ENCODE measurements around the gene TEKT1.
"Not testable (repeated sequence)": the region's sequence is repeated elsewhere in the genome, so short reads cannot be mapped to it uniquely, and the experiment has no call there.

The TEKT1 gene

DNA sequence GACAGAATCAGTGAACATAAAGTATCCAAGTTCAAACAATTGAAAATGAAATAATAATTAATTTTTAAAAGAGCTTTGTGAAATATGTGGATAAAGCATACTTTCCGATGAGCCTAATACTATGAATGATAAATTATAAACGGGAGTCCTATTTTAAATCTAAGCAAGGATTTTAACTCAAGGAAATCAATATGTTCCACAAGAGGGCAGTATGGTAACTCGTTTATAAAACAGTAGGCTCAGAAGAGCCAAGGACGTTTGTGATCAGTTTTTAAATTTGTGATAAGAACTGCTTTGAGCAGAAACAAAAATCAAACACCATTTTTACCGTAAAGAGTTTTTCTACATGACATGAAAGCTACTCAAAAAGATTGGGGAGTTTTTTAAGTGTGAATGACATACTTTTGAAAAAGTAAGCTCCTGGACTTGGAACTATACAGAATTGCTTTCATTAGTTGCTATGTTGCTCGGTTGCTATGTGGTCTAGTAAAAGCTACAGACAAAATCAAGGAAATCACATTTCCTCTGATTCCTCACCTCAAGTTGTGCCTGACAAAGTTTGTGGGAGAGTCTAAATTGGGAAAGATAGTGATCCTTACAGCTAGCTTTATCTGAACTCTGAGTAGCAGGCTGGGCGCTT, 11.8 kb upstream of the TEKT1 start:
- Histone ChIP-seq H3K9me3 (ENCODE audit: control insufficient read depth, low read length) (no peaks in the 10 kb centered on the region), H3K36me3 (ENCODE audit: control insufficient read depth in 1 of 2, insufficient read depth in 2 of 2, low read depth in 1 of 2, low read length in 2 of 2) (no peaks in the 10 kb centered on the region), H4K8ac (ENCODE audit: low read length) (no peak overlapping the region), H3K79me1 (replicated peaks; ENCODE audit: low read length, poor library complexity, severe bottlenecking) (no peaks in the 10 kb centered on the region), H3K18ac (ENCODE audit: low read depth in 1 of 2, low read length in 2 of 2) (no peak overlapping the region), H3K4me2 (ENCODE audit: low read length, poor library complexity, severe bottlenecking) (no peak overlapping the region), H2AFZ (ENCODE audit: low read depth, low read length) (no peak overlapping the region), H3K27me3 (ENCODE audit: control insufficient read depth in 1 of 2, insufficient read depth in 1 of 2, low read length in 2 of 2) (peaks cover 26 to 43% of the 10 kb centered on the region in 2 experiments), H3K4me1 (ENCODE audit: control insufficient read depth, insufficient read depth, low read depth, low read length) (no peaks in the 10 kb centered on the region), H3K4me3 (ENCODE audit: insufficient read depth in 1 of 2, low read depth in 1 of 2, low read length in 2 of 2) (no peak overlapping the region), H3K14ac (ENCODE audit: low read length in 2 of 2) (no peak overlapping the region), H2AK5ac (ENCODE audit: low read length, severe bottlenecking) (no peak overlapping the region), H3K4ac (ENCODE audit: low read depth in 1 of 2, low read length in 2 of 2) (no peak overlapping the region), H2BK15ac (ENCODE audit: low read depth, poor library complexity, severe bottlenecking) (no peak overlapping the region), H4K91ac (ENCODE audit: low read length) (no peak overlapping the region), H3K23ac (ENCODE audit: low read length in 2 of 2) (no peak overlapping the region), H2BK5ac (ENCODE audit: low read depth, low read length, poor library complexity, severe bottlenecking) (no peak overlapping the region), H2BK120ac (ENCODE audit: low read depth, low read length) (no peak overlapping the region), H2BK12ac (ENCODE audit: low read length in 2 of 2) (no peak overlapping the region), H3K27ac (ENCODE audit: low read length, poor library complexity, severe bottlenecking) (no peak overlapping the region), H3K9ac (ENCODE audit: low read length) (peak overlapping the region; percentile 78)
- WGBS, result 100% methylated on average over 1 of the region's 7 CpGs
- peak; percentile 54 for DNase-seq

DNA sequence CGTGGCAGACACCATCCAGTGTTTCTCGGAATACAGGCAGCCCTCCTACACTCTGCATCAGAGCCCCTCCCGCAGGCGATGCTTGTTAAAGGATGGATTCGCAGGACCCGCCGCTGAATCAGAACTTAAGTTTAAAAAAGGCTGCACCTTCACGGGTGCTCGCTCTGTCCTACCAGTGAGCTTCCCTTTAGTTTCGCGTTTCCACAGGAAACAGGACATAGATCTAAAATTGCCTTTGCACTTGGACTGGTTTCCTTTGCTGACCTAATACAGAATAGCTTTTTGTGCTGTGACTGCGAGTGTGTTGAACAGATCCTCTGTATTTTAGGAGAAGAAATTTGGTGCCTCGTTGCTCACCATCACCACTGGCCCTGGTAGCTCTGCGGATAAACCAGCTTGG, 10.2 kb upstream of the TEKT1 start:
- H3K23ac ChIP-seq (ENCODE audit: low read length in 2 of 2); DNase-seq; H2AFZ ChIP-seq (ENCODE audit: low read depth, low read length); H3K18ac ChIP-seq (ENCODE audit: low read depth in 1 of 2, low read length in 2 of 2); H2AK5ac ChIP-seq (ENCODE audit: low read length, severe bottlenecking); H3K9me3 ChIP-seq (ENCODE audit: control insufficient read depth, low read length); H3K4ac ChIP-seq (ENCODE audit: low read depth in 1 of 2, low read length in 2 of 2); H3K27ac ChIP-seq (ENCODE audit: low read length, poor library complexity, severe bottlenecking); H2BK5ac ChIP-seq (ENCODE audit: low read depth, low read length, poor library complexity, severe bottlenecking); H4K8ac ChIP-seq (ENCODE audit: low read length); H2BK15ac ChIP-seq (ENCODE audit: low read depth, poor library complexity, severe bottlenecking); H2BK12ac ChIP-seq (ENCODE audit: low read length in 2 of 2); H3K36me3 ChIP-seq (ENCODE audit: control insufficient read depth in 1 of 2, insufficient read depth in 2 of 2, low read depth in 1 of 2, low read length in 2 of 2); H3K79me1 ChIP-seq (replicated peaks; ENCODE audit: low read length, poor library complexity, severe bottlenecking); H2BK120ac ChIP-seq (ENCODE audit: low read depth, low read length); H3K4me1 ChIP-seq (ENCODE audit: control insufficient read depth, insufficient read depth, low read depth, low read length); H3K14ac ChIP-seq (ENCODE audit: low read length in 2 of 2); H4K91ac ChIP-seq (ENCODE audit: low read length); H3K4me2 ChIP-seq (ENCODE audit: low read length, poor library complexity, severe bottlenecking); H3K9ac ChIP-seq (ENCODE audit: low read length); H3K4me3 ChIP-seq (ENCODE audit: insufficient read depth in 1 of 2, low read depth in 1 of 2, low read length in 2 of 2): not testable (repeated sequence)
- no CpG with 5 or more reads among the region's 14 CpGs for WGBS
- H3K27me3 ChIP-seq (ENCODE audit: control insufficient read depth in 1 of 2, insufficient read depth in 1 of 2, low read length in 2 of 2), result peaks cover 35 to 55% of the 10 kb centered on the region in 2 experiments

DNA sequence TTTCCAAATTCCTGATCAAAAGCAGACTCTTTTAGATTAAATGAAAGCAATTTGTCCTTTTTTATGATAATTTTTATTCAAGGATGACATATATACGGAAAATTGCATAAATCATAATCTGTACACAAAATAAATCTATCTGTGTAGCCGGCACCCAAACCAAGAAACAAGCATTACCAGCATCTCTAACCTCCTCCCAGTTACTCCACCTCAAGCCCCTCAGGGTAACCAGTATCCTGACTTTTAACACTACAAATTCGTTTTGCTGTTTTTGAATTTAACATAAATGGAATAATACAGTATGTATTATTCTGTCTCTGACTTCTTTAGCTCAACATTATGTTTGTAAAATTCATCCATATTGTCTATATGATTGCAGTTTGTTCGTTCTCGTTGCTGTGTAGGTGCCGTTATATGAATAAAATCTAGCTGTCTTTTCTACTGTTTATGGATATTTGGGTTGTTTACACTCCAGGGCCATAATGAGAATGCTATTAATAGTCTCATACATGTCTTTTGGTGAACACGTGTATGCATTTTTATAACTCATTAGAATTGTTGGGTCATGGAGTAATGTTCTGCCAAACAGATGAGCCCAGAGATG, 1.0 kb downstream of the TEKT1 start:
- no peaks in the 10 kb centered on the region for H3K79me1 ChIP-seq (replicated peaks; ENCODE audit: low read length, poor library complexity, severe bottlenecking)
- 77% methylated on average over 6 of the region's 7 CpGs for WGBS
- no peak overlapping the region for H3K4ac ChIP-seq (ENCODE audit: low read depth in 1 of 2, low read length in 2 of 2)

DNA sequence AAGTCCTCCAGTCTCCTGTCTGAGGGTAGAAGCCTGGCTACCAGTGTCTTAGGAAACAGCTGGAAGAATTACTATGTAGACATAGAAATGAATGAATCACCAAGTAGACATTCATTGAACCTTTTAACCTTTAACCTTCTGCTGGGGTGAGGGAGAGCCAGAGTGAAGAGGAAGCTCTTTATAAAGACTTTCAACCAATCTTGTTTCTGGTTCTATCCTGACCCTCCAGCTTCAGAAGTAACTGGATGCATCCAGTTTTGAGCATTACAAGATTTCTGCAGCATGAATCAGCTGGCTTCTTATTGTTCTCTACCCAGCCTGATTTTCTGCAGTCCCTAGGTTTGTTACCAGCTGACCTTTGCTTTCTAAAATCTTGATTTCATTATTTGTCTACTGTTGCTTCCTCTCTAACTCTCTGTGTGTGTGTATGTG, 8.5 kb downstream of the TEKT1 start:
- Histone ChIP-seq H3K23ac (ENCODE audit: low read length in 2 of 2) (no peak overlapping the region), H3K9me3 (ENCODE audit: control insufficient read depth, low read length) (no peaks in the 10 kb centered on the region), H3K4ac (ENCODE audit: low read depth in 1 of 2, low read length in 2 of 2) (no peak overlapping the region), H2BK5ac (ENCODE audit: low read depth, low read length, poor library complexity, severe bottlenecking) (no peak overlapping the region), H2AFZ (ENCODE audit: low read depth, low read length) (no peak overlapping the region), H3K14ac (ENCODE audit: low read length in 2 of 2) (no peak overlapping the region), H4K91ac (ENCODE audit: low read length) (no peak overlapping the region), H3K4me3 (ENCODE audit: insufficient read depth in 1 of 2, low read depth in 1 of 2, low read length in 2 of 2) (no peak overlapping the region), H3K4me1 (ENCODE audit: control insufficient read depth, insufficient read depth, low read depth, low read length) (no peaks in the 10 kb centered on the region), H4K8ac (ENCODE audit: low read length) (no peak overlapping the region), H3K27ac (ENCODE audit: low read length, poor library complexity, severe bottlenecking) (no peak overlapping the region), H3K18ac (ENCODE audit: low read depth in 1 of 2, low read length in 2 of 2) (no peak overlapping the region), H2BK12ac (ENCODE audit: low read length in 2 of 2) (no peak overlapping the region), H3K4me2 (ENCODE audit: low read length, poor library complexity, severe bottlenecking) (no peak overlapping the region), H2BK120ac (ENCODE audit: low read depth, low read length) (no peak overlapping the region), H2BK15ac (ENCODE audit: low read depth, poor library complexity, severe bottlenecking) (no peak overlapping the region), H3K9ac (ENCODE audit: low read length) (peak overlapping the region; percentile 31), H3K79me1 (replicated peaks; ENCODE audit: low read length, poor library complexity, severe bottlenecking) (no peaks in the 10 kb centered on the region), H3K27me3 (ENCODE audit: control insufficient read depth in 1 of 2, insufficient read depth in 1 of 2, low read length in 2 of 2) (peaks cover 0 to 6% of the 10 kb centered on the region in 2 experiments), H3K36me3 (ENCODE audit: control insufficient read depth in 1 of 2, insufficient read depth in 2 of 2, low read depth in 1 of 2, low read length in 2 of 2) (no peaks in the 10 kb centered on the region), H2AK5ac (ENCODE audit: low read length, severe bottlenecking) (no peak overlapping the region)
- DNase-seq, result peak; percentile 57

More for the DNA sequence above, 1.0 kb downstream of the TEKT1 start:
- Histone ChIP-seq H2BK12ac (ENCODE audit: low read length in 2 of 2) (no peak overlapping the region), H3K4me3 (ENCODE audit: insufficient read depth in 1 of 2, low read depth in 1 of 2, low read length in 2 of 2) (no peak overlapping the region), H4K91ac (ENCODE audit: low read length) (no peak overlapping the region), H2BK5ac (ENCODE audit: low read depth, low read length, poor library complexity, severe bottlenecking) (no peak overlapping the region), H3K9ac (ENCODE audit: low read length) (no peak overlapping the region), H3K27me3 (ENCODE audit: control insufficient read depth in 1 of 2, insufficient read depth in 1 of 2, low read length in 2 of 2) (peaks cover 20 to 60% of the 10 kb centered on the region in 2 experiments), H3K4me1 (ENCODE audit: control insufficient read depth, insufficient read depth, low read depth, low read length) (peaks cover 5% of the 10 kb centered on the region), H3K36me3 (ENCODE audit: control insufficient read depth in 1 of 2, insufficient read depth in 2 of 2, low read depth in 1 of 2, low read length in 2 of 2) (no peaks in the 10 kb centered on the region), H3K9me3 (ENCODE audit: control insufficient read depth, low read length) (no peaks in the 10 kb centered on the region), H2AK5ac (ENCODE audit: low read length, severe bottlenecking) (no peak overlapping the region), H3K4me2 (ENCODE audit: low read length, poor library complexity, severe bottlenecking) (no peak overlapping the region), H3K27ac (ENCODE audit: low read length, poor library complexity, severe bottlenecking) (no peak overlapping the region), H3K14ac (ENCODE audit: low read length in 2 of 2) (no peak overlapping the region), H2BK120ac (ENCODE audit: low read depth, low read length) (no peak overlapping the region), H2AFZ (ENCODE audit: low read depth, low read length) (no peak overlapping the region), H4K8ac (ENCODE audit: low read length) (no peak overlapping the region), H3K23ac (ENCODE audit: low read length in 2 of 2) (no peak overlapping the region), H2BK15ac (ENCODE audit: low read depth, poor library complexity, severe bottlenecking) (no peak overlapping the region), H3K18ac (ENCODE audit: low read depth in 1 of 2, low read length in 2 of 2) (no peak overlapping the region)
- DNase-seq, result no peak
